Spleen (tissue), 11 donors: Measurements from ENCODE around the gene NFAT5. TPM values are rescaled to one million over a fixed set of nuclear protein-coding genes. Genes with fewer than 3 reads are reported as not detected.

Experiments
- DNase-seq: peaks from one replicate; pipeline ENCODE4 v3.0.0-alpha.2; 2020
- H3K27ac ChIP-seq, 8 donors: fragments of 200-600 bp; sonication (generic) in 7 of 8; 1 replicate in 4 of 8; 2 replicates in 4 of 8; pipeline versions ENCODE4 v1.5.0 to v1.8.0; 2016 to 2021; ENCODE audit warnings: inconsistent platforms in 4 of 8, mild to moderate bottlenecking in 4 of 8, moderate library complexity in 1 of 8
- H3K27me3 ChIP-seq, 7 donors: fragments of 200-600 bp; sonication (generic) in 6 of 7; replicated peaks in 1 of 7; 1 replicate in 4 of 7; 2 replicates in 3 of 7; pipeline versions ENCODE4 v1.5.0 to v1.8.0; 2016 to 2021; ENCODE audit warnings: inconsistent platforms in 3 of 7, mild to moderate bottlenecking in 1 of 7
- H3K36me3 ChIP-seq, 6 donors: fragments of 200-600 bp; sonication (generic) in 5 of 6; 1 replicate in 4 of 6; 2 replicates in 2 of 6; pipeline versions ENCODE4 v1.5.0 to v1.8.0; 2016 to 2021; ENCODE audit warnings: inconsistent platforms in 2 of 6
- H3K4me1 ChIP-seq, 6 donors: fragments of 200-600 bp; sonication (generic) in 5 of 6; 1 replicate in 3 of 6; 2 replicates in 3 of 6; pipeline versions ENCODE4 v1.5.0 to v1.8.0; 2016 to 2021; ENCODE audit warnings: inconsistent platforms in 3 of 6
- H3K4me3 ChIP-seq, 8 donors: fragments of 200-600 bp; sonication (generic) in 7 of 8; 1 replicate in 4 of 8; 2 replicates in 4 of 8; pipeline versions ENCODE4 v1.5.0 to v1.8.0; 2016 to 2021; ENCODE audit warnings: inconsistent platforms in 4 of 8, mild to moderate bottlenecking in 4 of 8, moderate library complexity in 2 of 8
- H3K9me3 ChIP-seq, 8 donors: fragments of 200-600 bp; sonication (generic) in 7 of 8; 1 replicate in 4 of 8; 2 replicates in 4 of 8; pipeline versions ENCODE4 v1.5.0 to v1.8.0; 2016 to 2021; ENCODE audit warnings: inconsistent platforms in 4 of 8
- CTCF ChIP-seq, 11 experiments: fragments of 200-600 bp in 7 of 11; fragments of 450-650 bp in 4 of 11; sonication (generic) in 4 of 11; IDR thresholded peaks in 8 of 11; conservative IDR thresholded peaks in 3 of 11; 1 replicate in 7 of 11; 2 replicates in 4 of 11; pipeline versions ENCODE4 v1.4.0 to v1.8.0; 2016 to 2021; ENCODE audit warnings: antibody characterized with exemption in 11 of 11, inconsistent platforms in 4 of 11, mild to moderate bottlenecking in 1 of 11
- POLR2A ChIP-seq, 3 donors: fragments of 450-650 bp; IDR thresholded peaks; one replicate each; pipeline ENCODE4 v1.5.1; 2017; ENCODE audit warnings: antibody characterized with exemption in 3 of 3, mild to moderate bottlenecking in 1 of 3
- POLR2AphosphoS5 ChIP-seq, 3 donors: sonication (generic); formaldehyde crosslinking; IDR thresholded peaks; one replicate each; pipeline ENCODE4 v1.5.1; 2017; ENCODE audit warnings: antibody characterized with exemption in 3 of 3
- WGBS, 5 donors: extraction: QIAGEN DNeasy Blood & Tissue Kit in 3 of 5; methylation state at CpG; one replicate each; pipeline versions ENCODE4 v1.1.5 to v1.1.7; 2013 to 2018; 5-methylcytosine and 5-hydroxymethylcytosine counted together
- intact Hi-C: fragments of 100-400 bp; cut with DNase I; formaldehyde crosslinking; loops from one replicate; pipeline ENCODE4 v1.15.0; 2023; ENCODE audit warnings: low total_unique reads
- polyA plus RNA-seq, 3 donors: library from polyadenylated mRNA; stranded (reverse); fragments of 200-250 nt; gene quantifications; one replicate each; pipeline ENCODE4 v1.2.1, GENCODE V29; 2013
- total RNA-seq, 7 donors: library from RNA; depleted of rRNA in 3 of 7; stranded (reverse); fragments of >200 nt in 3 of 7; fragmentation: NEBNext Ultra II Directional in 4 of 7; extraction: Animal tissue kit (Norgen Biotek cat#: 25700) in 4 of 7; gene quantifications; one replicate each; pipeline versions ENCODE4 v1.1.0 to v1.2.1, GENCODE V29; 2016 to 2021
- donor health status: healthy with polysubstance abuse.
- donor health status: DM: no; HTN: no; CAD: no; lungs with moderate emphysema.
- donor health status: DM: no; HTN: no; CAD: no.
- donor health status: Bipolar disorder and iron deficiency.
- donor health status: healthy.
- donor health status: DM: no; HTN: no; CAD: no.
- donor health status: DM: yes; HTN: yes; CAD: no.

NFAT5 gene
- total and polyA plus RNA-seq, 10 donors: 0.79 to 96.8 (median 54.5) TPM

- TF ChIP-seq POLR2AphosphoS5 (IDR thresholded peaks at IDR 0.05): no peak
- TF ChIP-seq POLR2A (IDR thresholded peaks at IDR 0.05): no peak
- no peak for TF ChIP-seq CTCF (IDR thresholded peaks at IDR 0.05 in 8 of 11, conservative IDR thresholded peaks at IDR 0.05 in 3 of 11)
- Histone ChIP-seq H3K36me3 (no peaks in the 10 kb centered on the region), H3K9me3 (no peaks in the 10 kb centered on the region), H3K27ac (no peak overlapping the region), H3K4me3 (no peak overlapping the region), H3K4me1 (peaks cover 0 to 77% (median 20%) of the 10 kb centered on the region in 6 donors), H3K27me3 (no peaks in the 10 kb centered on the region)
- intact Hi-C loops: no loop called here
- no peak for DNase-seq
- WGBS, 5 donors: 93 to 97% (median 95%) methylated on average over 4 of the region's 4 CpGs
These were observed 28.0 kb downstream of the NFAT5 start for GRCh38 chr16:69593751-69594255.

- intact Hi-C loops: no loop called here
These were observed 29.6 kb downstream of the NFAT5 start for GRCh38 chr16:69595127-69596036.

GRCh38 chr16:69596801-69597200 lies 31.0 kb downstream of the NFAT5 start:
- no peak for TF ChIP-seq POLR2AphosphoS5 (IDR thresholded peaks at IDR 0.05)
- no peak for TF ChIP-seq CTCF (IDR thresholded peaks at IDR 0.05 in 8 of 11, conservative IDR thresholded peaks at IDR 0.05 in 3 of 11)
- no peak for TF ChIP-seq POLR2A (IDR thresholded peaks at IDR 0.05)
- Histone ChIP-seq H3K4me3 (no peak overlapping the region), H3K27ac (no peak overlapping the region), H3K27me3 (no peaks in the 10 kb centered on the region), H3K36me3 (no peaks in the 10 kb centered on the region), H3K9me3 (no peaks in the 10 kb centered on the region), H3K4me1 (peaks cover 0 to 61% (median 22%) of the 10 kb centered on the region in 6 donors)
- intact Hi-C loops: no loop called here
- DNase-seq: no peak

More at GRCh38 chr16:69595127-69596036, 29.6 kb downstream of the NFAT5 start:
- Histone ChIP-seq H3K27ac (no peak overlapping the region), H3K27me3 (no peaks in the 10 kb centered on the region), H3K4me3 (no peak overlapping the region), H3K4me1 (peaks cover 0 to 71% (median 24%) of the 10 kb centered on the region in 6 donors), H3K36me3 (no peaks in the 10 kb centered on the region), H3K9me3 (no peaks in the 10 kb centered on the region)
- no peak for TF ChIP-seq CTCF (IDR thresholded peaks at IDR 0.05 in 8 of 11, conservative IDR thresholded peaks at IDR 0.05 in 3 of 11)
- no peak for TF ChIP-seq POLR2AphosphoS5 (IDR thresholded peaks at IDR 0.05)
- TF ChIP-seq POLR2A (IDR thresholded peaks at IDR 0.05): no peak
- WGBS, 5 donors: 83 to 93% (median 85%) methylated on average over 8 of the region's 8 CpGs
- DNase-seq: no peak

- Histone ChIP-seq H3K27ac (no peak overlapping the region), H3K9me3 (no peaks in the 10 kb centered on the region), H3K27me3 (no peaks in the 10 kb centered on the region), H3K36me3 (no peaks in the 10 kb centered on the region), H3K4me3 (no peak overlapping the region), H3K4me1 (peaks cover 0 to 51% (median 19%) of the 10 kb centered on the region in 6 donors)
- TF ChIP-seq POLR2A (IDR thresholded peaks at IDR 0.05) (no peak), CTCF (IDR thresholded peaks at IDR 0.05 in 8 of 11, conservative IDR thresholded peaks at IDR 0.05 in 3 of 11) (no peak), POLR2AphosphoS5 (IDR thresholded peaks at IDR 0.05) (no peak)
- DNase-seq: no peak
- intact Hi-C loops: no loop called here
- WGBS, 5 donors: 91 to 96% (median 93%) methylated on average over 5 of the region's 5 CpGs
These were observed 32.3 kb downstream of the NFAT5 start for GRCh38 chr16:69598045-69598444.
